ENCODE measurements around the gene TRIM3. TPM values are rescaled to one million over a fixed set of nuclear protein-coding genes. Genes with fewer than 3 reads are reported as not detected.

The TRIM3 gene
- total RNA-seq, 6 donors from 2014 or later: 21.4 to 63.9 (median 28.7) TPM

GRCh38 chr11:6474806-6475500 lies 1.2 kb upstream of the TRIM3 start:
- ATAC-seq (ENCODE audit: low FRiP score in 2 of 2): no peak
- H3K27ac ChIP-seq: peak overlapping the region; percentile 85 to 98 (median 93)
- no peak for DNase-seq
- TF ChIP-seq POLR2AphosphoS5 (IDR thresholded peaks at IDR 0.05) (no peak), CTCF (IDR thresholded peaks at IDR 0.05) (no peak)
- 69 to 81% methylated on average over 3 of the region's 3 CpGs for WGBS, 2 donors
- H3K9me3 ChIP-seq: no peaks in the 10 kb centered on the region
- no peaks in the 10 kb centered on the region for H3K27me3 ChIP-seq
- peaks cover 16 to 37% (median 21%) of the 10 kb centered on the region in 4 donors for H3K4me1 ChIP-seq
- H3K4me3 ChIP-seq: no peak overlapping the region
- peaks cover 0 to 33% (median 25%) of the 10 kb centered on the region in 4 donors for H3K36me3 ChIP-seq

- H3K9me3 ChIP-seq: no peaks in the 10 kb centered on the region
- WGBS, 2 donors: 25 to 43% methylated on average over 4 to 7 of the region's 7 CpGs
- H3K27me3 ChIP-seq: no peaks in the 10 kb centered on the region
- H3K27ac ChIP-seq: peak overlapping the region; percentile 85 to 98 (median 93)
- H3K4me1 ChIP-seq: peaks cover 15 to 36% (median 21%) of the 10 kb centered on the region in 4 donors
- H3K36me3 ChIP-seq: peaks cover 0 to 30% (median 25%) of the 10 kb centered on the region in 4 donors
- ATAC-seq (ENCODE audit: low FRiP score in 2 of 2) (no peak), DNase-seq (no peak)
- no peak for TF ChIP-seq EP300 (IDR thresholded peaks at IDR 0.05)
- no peak for TF ChIP-seq CTCF (IDR thresholded peaks at IDR 0.05)
- no peak for TF ChIP-seq POLR2A (IDR thresholded peaks at IDR 0.05)
- no peak for TF ChIP-seq POLR2AphosphoS5 (IDR thresholded peaks at IDR 0.05)
- peak overlapping the region; percentile 8 to 89 (median 68) for H3K4me3 ChIP-seq
Observed at GRCh38 chr11:6474413-6474792, 662 bp upstream of the TRIM3 start.

- Histone ChIP-seq H3K4me3 (peak overlapping the region; percentile 55 to 89 (median 79)), H3K9me3 (no peaks in the 10 kb centered on the region), H3K36me3 (peaks cover 0 to 15% (median 13%) of the 10 kb centered on the region in 4 donors), H3K27ac (peak overlapping the region in 3 of 4 donors; percentile 91 to 98 (median 95)), H3K4me1 (peaks cover 22 to 39% (median 30%) of the 10 kb centered on the region in 4 donors), H3K27me3 (no peaks in the 10 kb centered on the region)
- TF ChIP-seq POLR2AphosphoS5 (IDR thresholded peaks at IDR 0.05) (no peak), EP300 (IDR thresholded peaks at IDR 0.05) (no peak), POLR2A (IDR thresholded peaks at IDR 0.05) (no peak), CTCF (IDR thresholded peaks at IDR 0.05) (no peak)
- no peak for DNase-seq
- ATAC-seq (ENCODE audit: low FRiP score in 2 of 2): no peak
- 33 to 50% methylated on average over 1 of the region's 1 CpG for WGBS, 2 donors
Observed at GRCh38 chr11:6472934-6473333, 807 bp downstream of the TRIM3 start.

GRCh38 chr11:6469599-6469998 lies 4.1 kb downstream of the TRIM3 start:
- Histone ChIP-seq H3K36me3 (peaks cover 0 to 7% (median 2%) of the 10 kb centered on the region in 4 donors), H3K4me3 (no peak overlapping the region), H3K9me3 (no peaks in the 10 kb centered on the region), H3K27ac (peak overlapping the region; percentile 31 to 81 (median 70)), H3K4me1 (peaks cover 19 to 30% (median 28%) of the 10 kb centered on the region in 4 donors), H3K27me3 (no peaks in the 10 kb centered on the region)
- no peak for ATAC-seq (ENCODE audit: low FRiP score in 2 of 2)
- TF ChIP-seq POLR2AphosphoS5 (IDR thresholded peaks at IDR 0.05): no peak
- no peak for TF ChIP-seq CTCF (IDR thresholded peaks at IDR 0.05)
- TF ChIP-seq POLR2A (IDR thresholded peaks at IDR 0.05): no peak
- no peak for TF ChIP-seq EP300 (IDR thresholded peaks at IDR 0.05)
- WGBS, 2 donors: 91 to 97% methylated on average over 1 of the region's 1 CpG
- no peak for DNase-seq
